ENCODE results near the gene CKM. TPM values are rescaled to one million over a fixed set of nuclear protein-coding genes. Genes with fewer than 3 reads are reported as not detected.

CKM gene
- total and polyA plus RNA-seq, 2 donors (not counting 3 experiments of a cell fraction or from before 2014, with no cell fraction given), result not detected

DNA sequence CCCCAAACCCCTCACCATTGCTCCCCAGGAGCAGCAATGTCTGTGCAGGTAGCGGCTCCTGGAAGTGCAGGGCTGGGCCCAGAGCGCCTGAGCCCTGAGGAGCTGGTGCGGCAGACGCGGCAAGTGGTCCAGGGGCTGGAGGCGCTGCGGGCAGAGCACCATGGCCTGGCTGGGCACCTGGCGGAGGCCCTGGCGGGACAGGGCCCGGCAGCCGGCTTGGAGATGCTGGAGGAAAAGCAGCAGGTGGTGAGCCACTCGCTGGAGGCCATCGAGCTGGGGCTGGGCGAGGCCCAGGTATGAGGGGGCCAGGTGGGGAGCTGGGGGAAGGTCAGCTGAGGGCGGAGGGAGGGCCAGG is 22.8 kb upstream of the CKM start:
- ChIA-PET POLR2A (no interaction called here), CTCF (interaction anchor here (0.8 to 1.4 kb wide), 3 partner anchors 57 to 286 kb away, joined by 3 to 5 read pairs (median 4); no protein-coding TSS in a partner anchor)
- no peaks in the 10 kb centered on the region for H3K36me3 ChIP-seq (ENCODE audit: control insufficient read depth in 2 of 2, extremely low read depth in 1 of 2, insufficient read depth in 2 of 2, low read length in 2 of 2)
- no TSS peak for BruUV-seq (replicated peaks)
- no peak overlapping the region for H3K9ac ChIP-seq (replicated peaks; ENCODE audit: extremely low read depth, insufficient read depth, low read length)
- no peaks in the 10 kb centered on the region for H3K9me1 ChIP-seq (replicated peaks; ENCODE audit: control insufficient read depth, extremely low read depth, insufficient read depth, low read length)
- DNase-seq (ENCODE audit: low read depth, low spot score) (no peak), FAIRE-seq (no peak)
- H2AFZ ChIP-seq (ENCODE audit: low read depth, low read length), result no peak overlapping the region
- no peaks in the 10 kb centered on the region for H3K79me2 ChIP-seq (ENCODE audit: control insufficient read depth, insufficient read depth, low read length)
- no peaks in the 10 kb centered on the region for H4K20me1 ChIP-seq (replicated peaks; ENCODE audit: control insufficient read depth, extremely low read depth, insufficient read depth, low read length)
- no peak overlapping the region for H3K27ac ChIP-seq (ENCODE audit: insufficient read depth, low read depth, low read length)
- H3K4me1 ChIP-seq (ENCODE audit: control insufficient read depth, extremely low read depth, insufficient read depth, low read length), result peaks cover under 1% of the 10 kb centered on the region
- TF ChIP-seq GATA2 (IDR thresholded peaks at IDR 0.05; ENCODE audit: insufficient read depth, insufficient read length, low read depth, low read length) (no peak), FOS (IDR thresholded peaks at IDR 0.05; ENCODE audit: borderline replicate concordance, insufficient read depth, low read length) (no peak), MYC (IDR thresholded peaks at IDR 0.05; ENCODE audit: low read depth, low read length) (no peak), EZH2 (IDR thresholded peaks at IDR 0.05; ENCODE audit: borderline replicate concordance, low read depth, low read length, severe bottlenecking) (no peak), JUN (IDR thresholded peaks at IDR 0.05; ENCODE audit: borderline replicate concordance, insufficient read depth, insufficient read length, low read depth) (no peak), POLR2AphosphoS5 (IDR thresholded peaks at IDR 0.05; ENCODE audit: insufficient read depth, low read depth, low read length) (no peak), POLR2A (IDR thresholded peaks at IDR 0.05; ENCODE audit: low read depth, low read length) (no peak)
- TF ChIP-seq, protein P1, sequence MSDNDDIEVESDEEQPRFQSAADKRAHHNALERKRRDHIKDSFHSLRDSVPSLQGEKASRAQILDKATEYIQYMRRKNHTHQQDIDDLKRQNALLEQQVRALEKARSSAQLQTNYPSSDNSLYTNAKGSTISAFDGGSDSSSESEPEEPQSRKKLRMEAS (IDR thresholded peaks at IDR 0.05; ENCODE audit: insufficient read depth, insufficient read length), result no peak
- TF ChIP-seq, protein P2, sequence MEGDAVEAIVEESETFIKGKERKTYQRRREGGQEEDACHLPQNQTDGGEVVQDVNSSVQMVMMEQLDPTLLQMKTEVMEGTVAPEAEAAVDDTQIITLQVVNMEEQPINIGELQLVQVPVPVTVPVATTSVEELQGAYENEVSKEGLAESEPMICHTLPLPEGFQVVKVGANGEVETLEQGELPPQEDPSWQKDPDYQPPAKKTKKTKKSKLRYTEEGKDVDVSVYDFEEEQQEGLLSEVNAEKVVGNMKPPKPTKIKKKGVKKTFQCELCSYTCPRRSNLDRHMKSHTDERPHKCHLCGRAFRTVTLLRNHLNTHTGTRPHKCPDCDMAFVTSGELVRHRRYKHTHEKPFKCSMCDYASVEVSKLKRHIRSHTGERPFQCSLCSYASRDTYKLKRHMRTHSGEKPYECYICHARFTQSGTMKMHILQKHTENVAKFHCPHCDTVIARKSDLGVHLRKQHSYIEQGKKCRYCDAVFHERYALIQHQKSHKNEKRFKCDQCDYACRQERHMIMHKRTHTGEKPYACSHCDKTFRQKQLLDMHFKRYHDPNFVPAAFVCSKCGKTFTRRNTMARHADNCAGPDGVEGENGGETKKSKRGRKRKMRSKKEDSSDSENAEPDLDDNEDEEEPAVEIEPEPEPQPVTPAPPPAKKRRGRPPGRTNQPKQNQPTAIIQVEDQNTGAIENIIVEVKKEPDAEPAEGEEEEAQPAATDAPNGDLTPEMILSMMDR (IDR thresholded peaks at IDR 0.05; ENCODE audit: extremely low read depth in 1 of 2, insufficient read depth in 1 of 2, low read depth in 1 of 2, low read length in 2 of 2), result no peak
- peaks cover 1 to 3% of the 10 kb centered on the region in 2 experiments for H3K27me3 ChIP-seq (ENCODE audit: control insufficient read depth in 2 of 2, insufficient read depth in 2 of 2, low read length in 2 of 2)
- dilution Hi-C loops (cut with MboI; ENCODE audit: extremely low pct_ligation_motif_present, low sequenced_read_pairs), result no loop called here
- intact Hi-C loops (cut with micrococcal nuclease), result no loop called here
- no peaks in the 10 kb centered on the region for H3K9me3 ChIP-seq (replicated peaks; ENCODE audit: control insufficient read depth, insufficient read depth, low read length)
- H3K4me3 ChIP-seq (replicated peaks in 1 of 3; ENCODE audit: insufficient read depth in 1 of 3, low read depth in 1 of 3, low read length in 3 of 3), result no peak overlapping the region
- no peak overlapping the region for H3K4me2 ChIP-seq (ENCODE audit: insufficient read depth, low read length)
